Neural progenitor cell (in vitro differentiated cells): ENCODE results near the gene PGPEP1.
A peak's percentile ranks its signal among the peaks of the same experiment; 100 is the strongest.

Experiments
- EZH2 ChIP-seq: fragments of 200-600 bp; sonication (generic); IDR thresholded peaks from 2 replicates; pipeline ENCODE4 v1.6.1; 2017; ENCODE audit warnings: antibody characterized with exemption, mild to moderate bottlenecking, moderate library complexity
- EZH2phosphoT487 ChIP-seq: fragments of 200-600 bp; sonication (generic); IDR thresholded peaks from 2 replicates; pipeline ENCODE4 v1.6.1; 2017; ENCODE audit warnings: antibody characterized with exemption
- TF ChIP-seq, protein P1 (sequence below): fragments of 200-600 bp; sonication (generic); IDR thresholded peaks from 2 replicates; pipeline ENCODE4 v1.5.1; 2017; ENCODE audit warnings: antibody characterized with exemption, mild to moderate bottlenecking

DNA sequence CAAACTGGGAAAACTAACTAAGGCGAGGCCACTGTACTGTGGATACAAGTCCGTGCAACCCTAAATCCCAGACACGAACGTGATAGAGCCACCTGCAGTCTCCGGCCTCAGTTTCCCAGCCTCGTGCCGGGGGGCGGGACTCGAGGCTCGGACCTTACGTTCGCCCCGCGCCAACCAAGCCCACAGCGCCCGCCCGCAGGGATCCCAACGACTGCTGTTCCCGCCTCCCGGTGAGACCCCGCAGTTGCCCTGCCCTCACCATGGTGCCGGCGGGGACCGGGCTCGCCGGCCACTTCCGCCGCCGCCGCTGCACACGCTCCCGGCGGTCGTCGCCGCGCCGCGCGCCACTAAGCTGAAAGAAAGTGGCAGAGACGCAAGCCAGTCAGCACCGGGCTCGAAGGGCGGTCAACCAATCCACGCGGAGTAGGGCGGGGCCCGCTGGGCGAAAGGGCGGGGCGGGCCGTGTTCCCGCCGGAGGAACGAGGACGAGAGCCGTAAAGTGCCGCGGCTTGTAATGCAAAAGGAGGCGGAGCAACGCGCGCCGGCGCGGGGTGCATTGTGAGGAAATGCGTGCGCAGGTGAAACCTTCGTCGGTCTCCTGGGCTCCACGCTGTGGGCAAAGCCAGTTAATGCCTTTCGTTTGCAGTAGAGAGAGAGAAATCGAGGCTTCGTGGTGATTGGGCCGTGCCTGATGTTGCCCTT, 17.5 kb upstream of the PGPEP1 start, which contains the start of gene LSM4:
- TF ChIP-seq, protein P1, sequence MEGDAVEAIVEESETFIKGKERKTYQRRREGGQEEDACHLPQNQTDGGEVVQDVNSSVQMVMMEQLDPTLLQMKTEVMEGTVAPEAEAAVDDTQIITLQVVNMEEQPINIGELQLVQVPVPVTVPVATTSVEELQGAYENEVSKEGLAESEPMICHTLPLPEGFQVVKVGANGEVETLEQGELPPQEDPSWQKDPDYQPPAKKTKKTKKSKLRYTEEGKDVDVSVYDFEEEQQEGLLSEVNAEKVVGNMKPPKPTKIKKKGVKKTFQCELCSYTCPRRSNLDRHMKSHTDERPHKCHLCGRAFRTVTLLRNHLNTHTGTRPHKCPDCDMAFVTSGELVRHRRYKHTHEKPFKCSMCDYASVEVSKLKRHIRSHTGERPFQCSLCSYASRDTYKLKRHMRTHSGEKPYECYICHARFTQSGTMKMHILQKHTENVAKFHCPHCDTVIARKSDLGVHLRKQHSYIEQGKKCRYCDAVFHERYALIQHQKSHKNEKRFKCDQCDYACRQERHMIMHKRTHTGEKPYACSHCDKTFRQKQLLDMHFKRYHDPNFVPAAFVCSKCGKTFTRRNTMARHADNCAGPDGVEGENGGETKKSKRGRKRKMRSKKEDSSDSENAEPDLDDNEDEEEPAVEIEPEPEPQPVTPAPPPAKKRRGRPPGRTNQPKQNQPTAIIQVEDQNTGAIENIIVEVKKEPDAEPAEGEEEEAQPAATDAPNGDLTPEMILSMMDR: peak; percentile 38
- TF ChIP-seq EZH2phosphoT487 (no peak), EZH2 (no peak)
